ENCODE results near the gene KRTAP2-4. TPM values are rescaled to one million over a fixed set of nuclear protein-coding genes. Genes with fewer than 3 reads are reported as not detected.
"Not testable (repeated sequence)": the region's sequence is repeated elsewhere in the genome, so short reads cannot be mapped to it uniquely, and the experiment has no call there.

Gene KRTAP2-4
- total RNA-seq, 4 donors from 2014 or later, result not detected

DNA sequence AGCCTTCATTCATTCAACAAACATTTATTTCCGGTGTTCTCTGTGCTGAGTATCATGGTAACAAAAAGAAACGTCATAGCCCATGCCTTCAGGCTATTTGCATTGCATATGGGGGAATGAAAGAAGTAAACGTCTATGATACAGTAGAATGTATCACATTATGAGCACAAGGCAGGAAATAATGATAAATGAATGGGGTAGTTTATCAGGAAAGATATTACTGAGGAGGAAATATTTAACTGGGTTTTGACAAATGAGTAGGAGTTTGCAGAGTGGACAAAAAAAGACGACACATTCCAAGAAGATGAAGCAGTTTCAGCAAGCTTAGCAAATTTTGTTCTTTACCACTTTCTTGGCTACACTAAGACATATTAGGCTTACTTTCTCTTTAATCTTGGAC is 16.9 kb upstream of the KRTAP2-4 start:
- no peak for TF ChIP-seq CTCF (IDR thresholded peaks at IDR 0.05)
- ATAC-seq (ENCODE audit: low FRiP score), result no peak
- DNase-seq (ENCODE audit: low spot score), result no peak

DNA sequence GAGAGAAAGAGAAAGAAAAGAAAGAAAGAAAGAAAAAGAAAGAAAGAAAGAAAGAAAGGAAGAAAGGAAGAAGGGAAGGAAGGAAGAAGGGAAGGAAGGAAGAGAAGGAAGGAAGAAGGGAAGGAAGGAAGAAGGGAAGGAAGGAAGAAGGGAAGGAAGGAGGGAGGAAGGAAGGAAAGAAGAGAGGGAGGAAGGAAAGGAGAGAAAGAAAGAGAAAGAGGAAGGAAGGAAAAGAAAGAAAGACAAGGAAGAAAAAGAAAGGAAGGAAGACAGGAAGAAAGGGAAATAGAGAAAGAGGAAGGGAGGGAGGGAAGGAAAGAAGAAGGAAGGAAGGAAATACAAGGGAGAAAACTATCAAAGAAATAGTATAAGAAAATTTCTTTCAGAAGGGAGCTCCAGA is 11.1 kb upstream of the KRTAP2-4 start:
- DNase-seq (ENCODE audit: low spot score) (no peak), ATAC-seq (ENCODE audit: low FRiP score) (no peak)
- TF ChIP-seq CTCF (IDR thresholded peaks at IDR 0.05), result no peak

DNA sequence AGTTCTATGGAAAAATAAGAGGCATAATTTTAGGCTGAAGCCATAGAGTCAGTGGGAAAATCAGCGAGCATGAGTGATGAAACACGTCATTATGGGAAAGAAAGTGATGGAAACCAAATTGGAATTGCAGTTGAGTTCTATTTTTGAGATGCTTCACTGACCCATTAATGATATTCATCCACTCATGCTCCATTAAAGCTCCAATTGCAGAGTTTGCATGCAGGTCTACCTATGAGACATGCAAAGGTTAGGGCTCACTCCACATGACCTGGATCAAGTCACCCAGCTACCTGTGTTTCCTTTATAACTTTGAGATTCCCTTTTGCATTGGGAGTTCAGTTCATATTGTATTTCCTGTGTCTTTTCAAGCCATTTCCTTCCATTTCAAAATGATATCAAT is 8.0 kb upstream of the KRTAP2-4 start:
- TF ChIP-seq CTCF (IDR thresholded peaks at IDR 0.05), result no peak
- no peak for ATAC-seq (ENCODE audit: low FRiP score)
- no peak for DNase-seq (ENCODE audit: low spot score)

GRCh38 chr17:41071606-41072360 is 6.1 kb upstream of the KRTAP2-4 start:
- ATAC-seq (ENCODE audit: low FRiP score) (no peak), DNase-seq (ENCODE audit: low spot score) (no peak)
- TF ChIP-seq CTCF (IDR thresholded peaks at IDR 0.05), result no peak

- no peak for ATAC-seq (ENCODE audit: low FRiP score)
- DNase-seq (ENCODE audit: low spot score), result no peak
- no peak for TF ChIP-seq CTCF (IDR thresholded peaks at IDR 0.05)
These were observed 3.4 kb upstream of the KRTAP2-4 start for GRCh38 chr17:41069031-41069430.

DNA sequence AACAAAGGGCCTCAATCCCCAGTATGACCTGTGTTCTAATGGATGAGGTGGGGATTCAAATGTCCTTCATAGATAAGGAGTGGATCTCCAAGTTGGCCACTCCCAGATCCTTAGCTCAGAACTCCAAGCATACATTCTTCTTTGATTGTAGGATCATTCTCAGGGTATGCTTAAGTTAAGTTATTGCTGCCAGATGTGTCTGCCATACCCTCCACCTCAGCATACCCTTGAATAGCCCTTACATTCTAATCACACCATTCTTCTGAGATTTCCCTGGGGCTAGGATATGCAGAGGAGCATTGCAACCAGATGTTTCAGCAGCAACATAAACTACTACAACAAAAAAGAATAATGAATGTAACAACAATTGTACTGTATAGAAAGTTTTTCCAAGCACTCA is 1.6 kb upstream of the KRTAP2-4 start:
- no peak for TF ChIP-seq CTCF (IDR thresholded peaks at IDR 0.05)
- DNase-seq (ENCODE audit: low spot score) (no peak), ATAC-seq (ENCODE audit: low FRiP score) (no peak)

DNA sequence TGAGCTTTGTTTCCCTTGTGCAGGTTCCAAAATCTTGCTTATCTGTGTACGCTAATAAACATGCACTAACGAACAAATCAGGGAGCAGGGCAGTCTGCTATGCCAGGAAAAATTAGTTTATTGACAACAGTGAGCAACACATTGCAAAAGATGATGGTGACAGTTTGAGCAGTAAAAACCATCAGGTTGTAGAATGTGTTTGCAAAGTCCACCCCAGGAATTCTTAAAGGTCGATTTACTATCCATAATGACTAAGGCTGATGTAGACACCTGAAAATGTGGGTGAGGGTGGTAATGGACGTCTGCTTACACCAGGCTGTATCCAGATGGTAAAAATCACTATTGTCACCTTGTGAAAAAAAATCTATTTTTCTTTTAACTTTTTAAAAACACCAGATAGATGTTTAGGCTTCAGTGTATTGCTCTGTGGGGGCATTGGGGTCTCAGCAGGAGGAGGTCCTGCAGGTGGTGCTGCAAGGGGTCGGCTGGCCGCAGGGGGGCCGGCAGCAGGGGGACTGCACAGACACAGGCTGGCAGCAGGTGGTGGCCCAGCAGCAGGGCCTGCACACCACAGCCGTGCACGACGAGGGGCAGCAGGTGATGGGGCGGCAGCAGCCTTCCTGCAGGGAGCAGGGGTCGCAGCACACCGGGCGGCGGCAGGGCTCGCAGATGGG is 526 bp downstream of the KRTAP2-4 start:
- not testable (repeated sequence) for ATAC-seq (ENCODE audit: low FRiP score); DNase-seq (ENCODE audit: low spot score)

Measured in omental fat pad (tissue), 4 donors.